Gastroesophageal sphincter (tissue), 2 donors: Measurements from ENCODE around the gene OR5AU1.

ENCODE experiments used
- POLR2A ChIP-seq, 2 donors: fragments of 450-650 bp; IDR thresholded peaks; one replicate each; pipeline ENCODE4 v1.6.1; 2017; ENCODE audit warnings: antibody characterized with exemption in 2 of 2, mild to moderate bottlenecking in 2 of 2, moderate library complexity in 1 of 2
- POLR2AphosphoS5 ChIP-seq: sonication (generic); formaldehyde crosslinking; IDR thresholded peaks from one replicate; pipeline ENCODE4 v1.6.1; 2017; ENCODE audit warnings: antibody characterized with exemption

- TF ChIP-seq POLR2AphosphoS5: no peak
- no peak for TF ChIP-seq POLR2A (IDR thresholded peaks at IDR 0.05)
Observed at GRCh38 chr14:21160061-21160610, 4.3 kb upstream of the OR5AU1 start.
